Stomach (tissue), 9 donors: ENCODE data around the gene BTBD2. TPM values are rescaled to one million over a fixed set of nuclear protein-coding genes. Genes with fewer than 3 reads are reported as not detected.

Source experiments
- DNase-seq, 2 donors: peaks; one replicate each; pipeline versions ENCODE4 v3.0.0 to v3.0.0-alpha.2; 2013 to 2019
- H3K27ac ChIP-seq, 5 donors: fragments of 200-600 bp in 4 of 5; sonication (generic) in 4 of 5; one replicate each; pipeline ENCODE4 v1.5.1; 2013 to 2019; ENCODE audit warnings: mild to moderate bottlenecking in 1 of 5, moderate library complexity in 1 of 5
- H3K27me3 ChIP-seq, 3 donors: fragments of 200-600 bp; sonication (generic); one replicate each; pipeline ENCODE4 v1.5.1; 2017 to 2019; ENCODE audit warnings: mixed run types in 1 of 3
- H3K36me3 ChIP-seq, 4 donors: fragments of 200-600 bp; sonication (generic); 1 replicate in 3 of 4; 2 replicates in 1 of 4; pipeline ENCODE4 v1.5.1; 2016 to 2019
- H3K4me1 ChIP-seq, 4 donors: fragments of 200-600 bp; sonication (generic); one replicate each; pipeline ENCODE4 v1.5.1; 2016 to 2019
- H3K4me3 ChIP-seq, 4 donors: fragments of 200-600 bp; sonication (generic) in 3 of 4; one replicate each; pipeline ENCODE4 v1.5.1; 2016 to 2019; ENCODE audit warnings: mild to moderate bottlenecking in 1 of 4
- H3K9me3 ChIP-seq, 4 donors: fragments of 200-600 bp; sonication (generic); one replicate each; pipeline ENCODE4 v1.5.1; 2016 to 2019
- CTCF ChIP-seq, 7 experiments: fragments of 450-650 bp in 4 of 7; fragments of 200-600 bp in 3 of 7; sonication (generic) in 3 of 7; IDR thresholded peaks; one replicate each; pipeline ENCODE4 v1.5.1; 2016 to 2019; ENCODE audit warnings: antibody characterized with exemption in 7 of 7, control low read depth in 2 of 7, mild to moderate bottlenecking in 1 of 7
- EP300 ChIP-seq: sonication (generic); formaldehyde crosslinking; IDR thresholded peaks from one replicate; pipeline ENCODE4 v1.6.1; 2017; ENCODE audit warnings: antibody characterized with exemption
- POLR2A ChIP-seq, 4 donors: fragments of 450-650 bp; IDR thresholded peaks; one replicate each; pipeline ENCODE4 v1.6.1; 2016; ENCODE audit warnings: antibody characterized with exemption in 4 of 4, control low read depth in 2 of 4, mild to moderate bottlenecking in 1 of 4, moderate library complexity in 1 of 4
- POLR2AphosphoS5 ChIP-seq, 3 donors: sonication (generic); formaldehyde crosslinking; IDR thresholded peaks; one replicate each; pipeline ENCODE4 v1.6.1; 2016; ENCODE audit warnings: antibody characterized with exemption in 3 of 3
- WGBS, 5 donors: extraction: QIAGEN DNeasy Blood & Tissue Kit in 3 of 5; methylation state at CpG; one replicate each; pipeline versions ENCODE4 v1.1.5 to v1.1.7; 2013 to 2018; 5-methylcytosine and 5-hydroxymethylcytosine counted together
- intact Hi-C: fragments of 100-400 bp; cut with DNase I; formaldehyde crosslinking; loops from one replicate; pipeline ENCODE4 v1.15.1; 2023; ENCODE audit warnings: low total_unique reads
- polyA plus RNA-seq, 3 donors: library from polyadenylated mRNA; stranded (reverse); fragments of 200-250 nt; gene quantifications; one replicate each; pipeline ENCODE4 v1.2.3, GENCODE V29; 2013
- total RNA-seq, 5 donors: library from RNA; depleted of rRNA; stranded (reverse); fragments of >200 nt; gene quantifications; one replicate each; pipeline versions ENCODE4 v1.1.0 to v1.2.3, GENCODE V29; 2014 to 2016
- donor health status: healthy with polysubstance abuse.
- donor health status: Bipolar disorder and iron deficiency.
- donor health status: healthy.

BTBD2 gene
- total and polyA plus RNA-seq, 8 donors: 17.9 to 50.2 (median 37.6) TPM

- no peak for TF ChIP-seq CTCF (IDR thresholded peaks at IDR 0.05)
- no peak for TF ChIP-seq POLR2A (IDR thresholded peaks at IDR 0.05)
- TF ChIP-seq EP300: no peak
- peak; percentile 15 to 89 (median 84) for TF ChIP-seq POLR2AphosphoS5 (IDR thresholded peaks at IDR 0.05)
- peak; percentile 78 to 92 for DNase-seq
- Histone ChIP-seq H3K36me3 (no peaks in the 10 kb centered on the region), H3K9me3 (no peaks in the 10 kb centered on the region), H3K27me3 (no peaks in the 10 kb centered on the region), H3K4me1 (peaks cover 74 to 92% (median 83%) of the 10 kb centered on the region in 4 donors), H3K27ac (peak overlapping the region; percentile 99 to 100 (median 100)), H3K4me3 (peak overlapping the region in 3 of 4 donors; percentile 59 to 80 (median 65))
- intact Hi-C loops: no loop called here
- WGBS, 5 donors: 24 to 47% (median 32%) methylated on average over 18 to 24 of the region's 24 CpGs
These were observed 44.1 kb upstream of the BTBD2 start for GRCh38 chr19:2059422-2060201.

- Histone ChIP-seq H3K27ac (peak overlapping the region; percentile 99 to 100 (median 100)), H3K9me3 (no peaks in the 10 kb centered on the region), H3K27me3 (no peaks in the 10 kb centered on the region), H3K36me3 (no peaks in the 10 kb centered on the region), H3K4me1 (peaks cover 68 to 92% (median 85%) of the 10 kb centered on the region in 4 donors), H3K4me3 (peak overlapping the region in 1 of 4 donors; percentile 65)
- WGBS, 5 donors: 72 to 82% (median 74%) methylated on average over 27 of the region's 27 CpGs
- TF ChIP-seq CTCF (IDR thresholded peaks at IDR 0.05) (no peak), POLR2AphosphoS5 (IDR thresholded peaks at IDR 0.05) (no peak), POLR2A (IDR thresholded peaks at IDR 0.05) (no peak)
- no peak for DNase-seq
- intact Hi-C loops: no loop called here
These were observed 43.3 kb upstream of the BTBD2 start for GRCh38 chr19:2058570-2059421.

GRCh38 chr19:2057484-2058469, 42.3 kb upstream of the BTBD2 start:
- H3K27ac ChIP-seq: peak overlapping the region; percentile 33 to 100 (median 100)
- no peaks in the 10 kb centered on the region for H3K9me3 ChIP-seq
- WGBS, 5 donors: 80 to 93% (median 86%) methylated on average over 12 to 23 of the region's 23 CpGs
- H3K4me1 ChIP-seq: peaks cover 66 to 89% (median 88%) of the 10 kb centered on the region in 4 donors
- no peak overlapping the region for H3K4me3 ChIP-seq
- DNase-seq: no peak
- TF ChIP-seq POLR2A (IDR thresholded peaks at IDR 0.05) (no peak), CTCF (IDR thresholded peaks at IDR 0.05) (no peak), EP300 (no peak), POLR2AphosphoS5 (IDR thresholded peaks at IDR 0.05) (no peak)
- intact Hi-C loops: no loop called here
- no peaks in the 10 kb centered on the region for H3K36me3 ChIP-seq
- H3K27me3 ChIP-seq: no peaks in the 10 kb centered on the region
